Thyroid gland (tissue), 4 donors: ENCODE data around the gene NEMP1. TPM values are rescaled to one million over a fixed set of nuclear protein-coding genes. Genes with fewer than 3 reads are reported as not detected.
"Not testable (repeated sequence)": the region's sequence is repeated elsewhere in the genome, so short reads cannot be mapped to it uniquely, and the experiment has no call there.

ENCODE experiments used
- DNase-seq, 2 donors: peaks; one replicate each; pipeline ENCODE4 v3.0.0-alpha.2; 2019
- H3K27ac ChIP-seq, 3 donors: fragments of 200-600 bp; sonication (generic); 1 replicate in 2 of 3; 2 replicates in 1 of 3; pipeline ENCODE4 v1.5.1; 2016 to 2019; ENCODE audit warnings: mild to moderate bottlenecking in 1 of 3, moderate library complexity in 1 of 3
- H3K27me3 ChIP-seq: fragments of 200-600 bp; sonication (generic); one replicate; pipeline ENCODE4 v1.5.1; 2019
- H3K36me3 ChIP-seq, 2 donors: fragments of 200-600 bp; sonication (generic); one replicate each; pipeline ENCODE4 v1.5.1; 2016 to 2019
- H3K4me1 ChIP-seq, 2 donors: fragments of 200-600 bp; sonication (generic); one replicate each; pipeline ENCODE4 v1.5.1; 2017 to 2019
- H3K4me3 ChIP-seq, 3 donors: fragments of 200-600 bp; sonication (generic); replicated peaks in 1 of 3; 1 replicate in 2 of 3; 2 replicates in 1 of 3; pipeline ENCODE4 v1.5.1; 2016; ENCODE audit warnings: mild to moderate bottlenecking in 1 of 3
- H3K9me3 ChIP-seq: fragments of 200-600 bp; sonication (generic); one replicate; pipeline ENCODE4 v1.5.1; 2017
- CTCF ChIP-seq, 6 experiments: fragments of 200-600 bp in 3 of 6; fragments of 450-650 bp in 3 of 6; sonication (generic) in 3 of 6; IDR thresholded peaks; one replicate each; pipeline ENCODE4 v1.5.1; 2016 to 2019; ENCODE audit warnings: antibody characterized with exemption in 6 of 6, mild to moderate bottlenecking in 2 of 6, inconsistent platforms in 1 of 6, moderate library complexity in 1 of 6
- POLR2A ChIP-seq, 2 donors: fragments of 450-650 bp; IDR thresholded peaks; one replicate each; pipeline ENCODE4 v1.6.1; 2017; ENCODE audit warnings: antibody characterized with exemption in 2 of 2, mild to moderate bottlenecking in 2 of 2, moderate library complexity in 1 of 2
- WGBS, 2 donors: methylation state at CpG; one replicate each; pipeline ENCODE4 v1.1.5; 2017; 5-methylcytosine and 5-hydroxymethylcytosine counted together
- intact Hi-C: fragments of 100-400 bp; cut with DNase I; formaldehyde crosslinking; loops from one replicate; pipeline ENCODE4 v1.15.1; 2023
- total RNA-seq, 4 donors: library from RNA; depleted of rRNA; stranded (reverse); fragments of >200 nt; gene quantifications; one replicate each; pipeline ENCODE4 v1.2.3, GENCODE V29; 2016

NEMP1 gene
- total RNA-seq, 4 donors from 2014 or later = 5.6 to 10.9 (median 9.2) TPM

GRCh38 chr12:57126061-57126460, 47.5 kb upstream of the NEMP1 start:
- 91 to 93% methylated on average over 11 of the region's 11 CpGs for WGBS, 2 donors
- H3K27ac ChIP-seq = no peak overlapping the region

GRCh38 chr12:57124261-57124877, 45.8 kb upstream of the NEMP1 start:
- no peak for TF ChIP-seq POLR2A (IDR thresholded peaks at IDR 0.05)
- peak; percentile 83 to 98 (median 88) for TF ChIP-seq CTCF (IDR thresholded peaks at IDR 0.05)
- Histone ChIP-seq H3K36me3 (no peaks in the 10 kb centered on the region), H3K4me1 (peaks cover 10 to 16% of the 10 kb centered on the region in 2 donors), H3K27me3 (no peaks in the 10 kb centered on the region), H3K27ac (no peak overlapping the region), H3K9me3 (no peaks in the 10 kb centered on the region), H3K4me3 (no peak overlapping the region)
- intact Hi-C loops = loop anchor here (2.0 kb wide), 1 partner anchor 58 kb away; no protein-coding TSS in a partner anchor
- WGBS, 2 donors = 16 to 19% methylated on average over 10 of the region's 10 CpGs
- DNase-seq = peak; percentile 69 to 72

More at GRCh38 chr12:57126061-57126460, 47.5 kb upstream of the NEMP1 start:
- no peak for TF ChIP-seq CTCF (IDR thresholded peaks at IDR 0.05)
- no peak for TF ChIP-seq POLR2A (IDR thresholded peaks at IDR 0.05)
- no peaks in the 10 kb centered on the region for H3K36me3 ChIP-seq
- H3K27me3 ChIP-seq = no peaks in the 10 kb centered on the region
- no peaks in the 10 kb centered on the region for H3K9me3 ChIP-seq
- H3K4me1 ChIP-seq = peaks cover 14 to 21% of the 10 kb centered on the region in 2 donors
- intact Hi-C loops = no loop called here
- DNase-seq = no peak
- H3K4me3 ChIP-seq = no peak overlapping the region

- Histone ChIP-seq H3K27ac (no peak overlapping the region), H3K4me1 (peaks cover 8 to 10% of the 10 kb centered on the region in 2 donors), H3K4me3 (no peak overlapping the region), H3K36me3 (no peaks in the 10 kb centered on the region), H3K9me3 (no peaks in the 10 kb centered on the region), H3K27me3 (no peaks in the 10 kb centered on the region)
- intact Hi-C loops = loop anchor here (2.0 kb wide), 1 partner anchor 59 kb away; no protein-coding TSS in a partner anchor
- WGBS, 2 donors = 43 to 48% methylated on average over 2 of the region's 2 CpGs
- TF ChIP-seq POLR2A (IDR thresholded peaks at IDR 0.05) = no peak
- no peak for TF ChIP-seq CTCF (IDR thresholded peaks at IDR 0.05)
- DNase-seq = no peak
These were observed 45.2 kb upstream of the NEMP1 start for GRCh38 chr12:57123813-57124212.

- H3K36me3 ChIP-seq, H3K9me3 ChIP-seq, H3K27me3 ChIP-seq, H3K4me1 ChIP-seq, H3K27ac ChIP-seq, H3K4me3 ChIP-seq, DNase-seq, intact Hi-C loops: not testable (repeated sequence)
- 93 to 96% methylated on average over 11 of the region's 11 CpGs for WGBS, 2 donors
These were observed 42.1 kb upstream of the NEMP1 start for GRCh38 chr12:57120718-57121117.

- no peak overlapping the region for H3K4me3 ChIP-seq
- H3K27ac ChIP-seq = no peak overlapping the region
- intact Hi-C loops = loop anchor here (10.0 kb wide), 1 partner anchor 115 kb away; the partner anchor contains the start of gene ZBTB39
These were observed 40.9 kb upstream of the NEMP1 start for GRCh38 chr12:57119294-57120085.

More at GRCh38 chr12:57119294-57120085, 40.9 kb upstream of the NEMP1 start:
- no peaks in the 10 kb centered on the region for H3K27me3 ChIP-seq
- WGBS, 2 donors = 89 to 92% methylated on average over 5 of the region's 5 CpGs
- no peak for DNase-seq
- H3K36me3 ChIP-seq = no peaks in the 10 kb centered on the region
- no peaks in the 10 kb centered on the region for H3K9me3 ChIP-seq
- TF ChIP-seq CTCF (IDR thresholded peaks at IDR 0.05) (no peak), POLR2A (IDR thresholded peaks at IDR 0.05) (no peak)
- no peaks in the 10 kb centered on the region for H3K4me1 ChIP-seq
